Hematopoietic multipotent progenitor cell (in vitro differentiated cells): Measurements from ENCODE around the gene FANCD2. TPM values are rescaled to one million over a fixed set of nuclear protein-coding genes. Genes with fewer than 3 reads are reported as not detected.

Experiments
- small RNA-seq: library from RNA; depleted of rRNA; stranded (forward); fragments of <200 nt; gene quantifications from one replicate; pipeline ENCODE3, GENCODE V24; 2012
- total RNA-seq: library from RNA; depleted of rRNA; stranded (reverse); fragments of >200 nt; gene quantifications from one replicate; pipeline ENCODE4 v1.2.3, GENCODE V29; 2012

The FANCD2 gene
- total RNA-seq, 1 donor = 8.9 TPM

Small RNA genes within 50 kb of the gene (small RNA-seq; reads per million reads assigned to genes)
- gene CYCSP10 (not detected), gene RNU6-670P (not detected)

Other genes starting within 250 kb of the FANCD2 start
- gene TADA3, start 234.0 kb upstream of the FANCD2 start, total RNA-seq = 41.5 TPM
- 184 TPM for gene ARPC4, start 233.4 kb upstream of the FANCD2 start, total RNA-seq
- 35.3 TPM for gene TTLL3, start 216.2 kb upstream of the FANCD2 start, total RNA-seq
- gene RPUSD3, start 182.4 kb upstream of the FANCD2 start, total RNA-seq = 42.8 TPM
- gene CIDEC, start 146.2 kb upstream of the FANCD2 start, total RNA-seq = under 0.01 TPM
- gene JAGN1, start 135.8 kb upstream of the FANCD2 start, total RNA-seq = 41.5 TPM
- gene IL17RE, start 123.6 kb upstream of the FANCD2 start, total RNA-seq = 1.9 TPM
- gene IL17RC, start 109.3 kb upstream of the FANCD2 start, total RNA-seq = 31.2 TPM
- gene CRELD1, start 92.6 kb upstream of the FANCD2 start, total RNA-seq = 22.1 TPM
- 8.1 TPM for gene PRRT3, start 74.0 kb upstream of the FANCD2 start, total RNA-seq
- gene EMC3, start 39.6 kb upstream of the FANCD2 start, total RNA-seq = 37.4 TPM
- gene FANCD2OS, start 81.8 kb downstream of the FANCD2 start, total RNA-seq = not detected
- 76.5 TPM for gene BRK1, start 89.2 kb downstream of the FANCD2 start, total RNA-seq
- 41.2 TPM for gene VHL, start 115.3 kb downstream of the FANCD2 start, total RNA-seq
- 4.8 TPM for gene IRAK2, start 138.5 kb downstream of the FANCD2 start, total RNA-seq
- 14.0 TPM for gene TATDN2, start 222.0 kb downstream of the FANCD2 start, total RNA-seq